Measurements from ENCODE around the gene ICE1.

ICE1 gene

DNA sequence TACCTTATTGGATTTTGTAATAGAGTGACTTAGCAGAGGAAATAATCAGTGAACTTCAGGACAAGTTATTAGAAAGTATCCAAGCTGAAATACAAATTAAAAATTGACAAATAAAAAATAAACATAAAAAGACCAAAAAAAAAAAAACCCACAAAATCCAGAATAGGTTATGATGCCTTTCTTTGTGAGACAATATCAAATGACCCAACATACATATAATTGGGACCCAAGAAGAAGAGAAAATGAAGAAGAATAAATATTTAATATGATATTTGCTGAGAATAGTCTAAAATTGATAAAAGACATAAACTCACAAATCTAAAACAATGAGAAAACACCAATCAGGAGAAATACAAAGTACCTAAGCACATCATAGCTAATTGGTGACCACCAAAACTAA lies 81.8 kb downstream of the ICE1 start:
- H3K4me2 ChIP-seq (ENCODE audit: low read depth, low read length), result no peak overlapping the region
- no peaks in the 10 kb centered on the region for H3K4me1 ChIP-seq (ENCODE audit: low read length)
- H3K27me3 ChIP-seq (replicated peaks; ENCODE audit: insufficient read depth, low read length), result no peaks in the 10 kb centered on the region
- no peak for DNase-seq
- H3K4me3 ChIP-seq (ENCODE audit: low read length), result no peak overlapping the region
- no peaks in the 10 kb centered on the region for H3K79me2 ChIP-seq (ENCODE audit: low read length)
- H4K20me1 ChIP-seq (ENCODE audit: insufficient read depth, low read length), result no peaks in the 10 kb centered on the region
- no peaks in the 10 kb centered on the region for H3K36me3 ChIP-seq (replicated peaks; ENCODE audit: insufficient read depth, low read length)
- no peaks in the 10 kb centered on the region for H3K9me3 ChIP-seq (replicated peaks; ENCODE audit: insufficient read depth, low read length)
- H2AFZ ChIP-seq (ENCODE audit: low read length), result no peak overlapping the region
- no peaks in the 10 kb centered on the region for H3F3A ChIP-seq (ENCODE audit: insufficient read depth, low read length)
- H3K9ac ChIP-seq (ENCODE audit: low read length), result no peak overlapping the region
- no peaks in the 10 kb centered on the region for H3K9me2 ChIP-seq (replicated peaks; ENCODE audit: insufficient read depth, low read length)
- TF ChIP-seq, protein P1, sequence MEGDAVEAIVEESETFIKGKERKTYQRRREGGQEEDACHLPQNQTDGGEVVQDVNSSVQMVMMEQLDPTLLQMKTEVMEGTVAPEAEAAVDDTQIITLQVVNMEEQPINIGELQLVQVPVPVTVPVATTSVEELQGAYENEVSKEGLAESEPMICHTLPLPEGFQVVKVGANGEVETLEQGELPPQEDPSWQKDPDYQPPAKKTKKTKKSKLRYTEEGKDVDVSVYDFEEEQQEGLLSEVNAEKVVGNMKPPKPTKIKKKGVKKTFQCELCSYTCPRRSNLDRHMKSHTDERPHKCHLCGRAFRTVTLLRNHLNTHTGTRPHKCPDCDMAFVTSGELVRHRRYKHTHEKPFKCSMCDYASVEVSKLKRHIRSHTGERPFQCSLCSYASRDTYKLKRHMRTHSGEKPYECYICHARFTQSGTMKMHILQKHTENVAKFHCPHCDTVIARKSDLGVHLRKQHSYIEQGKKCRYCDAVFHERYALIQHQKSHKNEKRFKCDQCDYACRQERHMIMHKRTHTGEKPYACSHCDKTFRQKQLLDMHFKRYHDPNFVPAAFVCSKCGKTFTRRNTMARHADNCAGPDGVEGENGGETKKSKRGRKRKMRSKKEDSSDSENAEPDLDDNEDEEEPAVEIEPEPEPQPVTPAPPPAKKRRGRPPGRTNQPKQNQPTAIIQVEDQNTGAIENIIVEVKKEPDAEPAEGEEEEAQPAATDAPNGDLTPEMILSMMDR (IDR thresholded peaks at IDR 0.05; ENCODE audit: low read length), result no peak
- TF ChIP-seq EZH2phosphoT487 (IDR thresholded peaks at IDR 0.05; ENCODE audit: low read length) (no peak), EZH2 (optimal IDR thresholded peaks at IDR 0.05; ENCODE audit: low read depth, low read length) (no peak)
- no peak overlapping the region for H3K27ac ChIP-seq (ENCODE audit: low read length)

DNA sequence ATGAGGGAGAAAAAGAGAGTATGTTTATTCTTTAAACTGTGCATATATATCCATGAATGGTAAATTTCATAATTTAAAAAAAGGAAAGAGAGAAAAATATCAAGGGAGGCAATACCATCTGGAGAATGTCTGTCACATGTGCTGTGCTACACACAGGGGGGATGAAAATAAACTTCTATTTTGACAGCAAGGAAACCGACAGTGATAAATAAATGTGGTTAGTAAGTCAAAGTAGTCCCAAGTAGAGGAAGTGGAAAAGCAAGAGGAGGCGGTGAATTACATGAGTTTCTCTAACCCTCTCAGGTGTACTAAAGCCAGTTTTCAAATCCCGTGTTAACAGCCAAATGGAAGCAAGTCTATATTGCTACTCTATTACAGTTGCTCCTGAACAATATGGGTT lies 83.3 kb downstream of the ICE1 start:
- Histone ChIP-seq H3K27me3 (replicated peaks; ENCODE audit: insufficient read depth, low read length) (no peaks in the 10 kb centered on the region), H3K79me2 (ENCODE audit: low read length) (no peaks in the 10 kb centered on the region), H3K4me2 (ENCODE audit: low read depth, low read length) (no peak overlapping the region)

DNA sequence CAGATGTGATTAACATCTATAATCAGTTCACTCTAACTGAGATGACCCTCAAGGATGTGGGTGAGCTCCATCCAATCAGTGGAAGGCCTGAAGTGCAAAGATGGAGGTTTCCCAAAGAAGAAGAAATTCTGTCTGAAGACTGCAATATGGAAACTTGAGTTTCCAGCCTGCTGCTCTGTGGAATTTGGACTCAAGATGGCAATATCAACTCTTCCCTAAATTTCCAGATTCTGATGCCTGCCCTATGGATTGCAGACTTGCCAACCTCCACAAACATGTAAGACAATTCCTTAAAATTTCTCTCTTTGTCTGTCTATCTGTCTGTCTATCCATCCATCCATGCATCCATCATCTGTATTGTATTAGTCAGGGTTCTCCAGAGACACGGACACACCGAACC lies 85.9 kb downstream of the ICE1 start:
- Histone ChIP-seq H2AFZ (ENCODE audit: low read length) (no peak overlapping the region), H3K9ac (ENCODE audit: low read length) (no peak overlapping the region), H3F3A (ENCODE audit: insufficient read depth, low read length) (no peaks in the 10 kb centered on the region), H3K36me3 (replicated peaks; ENCODE audit: insufficient read depth, low read length) (no peaks in the 10 kb centered on the region), H3K27ac (ENCODE audit: low read length) (no peak overlapping the region), H3K4me3 (ENCODE audit: low read length) (no peak overlapping the region), H3K4me2 (ENCODE audit: low read depth, low read length) (no peak overlapping the region), H4K20me1 (ENCODE audit: insufficient read depth, low read length) (no peaks in the 10 kb centered on the region), H3K4me1 (ENCODE audit: low read length) (no peaks in the 10 kb centered on the region), H3K9me2 (replicated peaks; ENCODE audit: insufficient read depth, low read length) (no peaks in the 10 kb centered on the region), H3K27me3 (replicated peaks; ENCODE audit: insufficient read depth, low read length) (no peaks in the 10 kb centered on the region), H3K79me2 (ENCODE audit: low read length) (no peaks in the 10 kb centered on the region), H3K9me3 (replicated peaks; ENCODE audit: insufficient read depth, low read length) (no peaks in the 10 kb centered on the region)
- TF ChIP-seq EZH2phosphoT487 (IDR thresholded peaks at IDR 0.05; ENCODE audit: low read length) (no peak), EZH2 (optimal IDR thresholded peaks at IDR 0.05; ENCODE audit: low read depth, low read length) (no peak)
- TF ChIP-seq, protein P1 (IDR thresholded peaks at IDR 0.05; ENCODE audit: low read length), result no peak
- no peak for DNase-seq

More for the DNA sequence above, 83.3 kb downstream of the ICE1 start:
- Histone ChIP-seq H2AFZ (ENCODE audit: low read length) (no peak overlapping the region), H3K9ac (ENCODE audit: low read length) (no peak overlapping the region), H3K27ac (ENCODE audit: low read length) (no peak overlapping the region), H3F3A (ENCODE audit: insufficient read depth, low read length) (no peaks in the 10 kb centered on the region), H4K20me1 (ENCODE audit: insufficient read depth, low read length) (no peaks in the 10 kb centered on the region), H3K36me3 (replicated peaks; ENCODE audit: insufficient read depth, low read length) (no peaks in the 10 kb centered on the region), H3K9me2 (replicated peaks; ENCODE audit: insufficient read depth, low read length) (no peaks in the 10 kb centered on the region), H3K9me3 (replicated peaks; ENCODE audit: insufficient read depth, low read length) (no peaks in the 10 kb centered on the region), H3K4me1 (ENCODE audit: low read length) (no peaks in the 10 kb centered on the region), H3K4me3 (ENCODE audit: low read length) (no peak overlapping the region)
- no peak for TF ChIP-seq EZH2phosphoT487 (IDR thresholded peaks at IDR 0.05; ENCODE audit: low read length)
- no peak for TF ChIP-seq EZH2 (optimal IDR thresholded peaks at IDR 0.05; ENCODE audit: low read depth, low read length)
- TF ChIP-seq, protein P1 (IDR thresholded peaks at IDR 0.05; ENCODE audit: low read length), result no peak
- DNase-seq, result no peak

All from MM.1S (cell line).